ENCODE measurements around the gene TBC1D1. TPM values are rescaled to one million over a fixed set of nuclear protein-coding genes. Genes with fewer than 3 reads are reported as not detected.

Gene TBC1D1
- total RNA-seq, 4 donors from 2014 or later = 122 to 258 (median 139) TPM

GRCh38 chr4:38130884-38131283 is 240.0 kb downstream of the TBC1D1 start:
- in situ Hi-C loops (cut with MboI; ENCODE audit: low pct_ligation_motif_present in 1 of 4, low pct_unique_long_range_greater_than_20kb in 1 of 4, low sequenced_read_pairs in 3 of 4) (no loop called here), intact Hi-C loops (cut with DNase I; ENCODE audit: low total_unique reads) (no loop called here)
- H3K4me3 ChIP-seq = no peak overlapping the region
- no peaks in the 10 kb centered on the region for H3K9me3 ChIP-seq
- no peaks in the 10 kb centered on the region for H3K27me3 ChIP-seq
- WGBS, 2 donors (ENCODE audit: low coverage in 1 of 2) = 50 to 83% methylated on average over 2 to 3 of the region's 3 CpGs
- H3K27ac ChIP-seq = peak overlapping the region; percentile 80 to 86 (median 84)
- no peaks in the 10 kb centered on the region for H3K36me3 ChIP-seq
- peaks cover 40 to 68% (median 56%) of the 10 kb centered on the region in 4 donors for H3K4me1 ChIP-seq
- TF ChIP-seq EP300 (IDR thresholded peaks at IDR 0.05; ENCODE audit: low read depth) (no peak), POLR2A (IDR thresholded peaks at IDR 0.05) (no peak), CTCF (IDR thresholded peaks at IDR 0.05) (no peak), POLR2AphosphoS5 (IDR thresholded peaks at IDR 0.05) (no peak)
- no peak for DNase-seq

- peak; percentile 23 for DNase-seq
- Histone ChIP-seq H3K9me3 (no peaks in the 10 kb centered on the region), H3K36me3 (no peaks in the 10 kb centered on the region), H3K27ac (peak overlapping the region; percentile 80 to 86 (median 84)), H3K4me3 (no peak overlapping the region), H3K27me3 (no peaks in the 10 kb centered on the region), H3K4me1 (peaks cover 40 to 68% (median 56%) of the 10 kb centered on the region in 4 donors)
- 60 to 63% methylated on average over 3 to 12 of the region's 12 CpGs for WGBS, 2 donors (ENCODE audit: low coverage in 1 of 2)
- in situ Hi-C loops (cut with MboI; ENCODE audit: low pct_ligation_motif_present in 1 of 4, low pct_unique_long_range_greater_than_20kb in 1 of 4, low sequenced_read_pairs in 3 of 4) (no loop called here), intact Hi-C loops (cut with DNase I; ENCODE audit: low total_unique reads) (no loop called here)
- TF ChIP-seq POLR2A (IDR thresholded peaks at IDR 0.05) (no peak), EP300 (IDR thresholded peaks at IDR 0.05; ENCODE audit: low read depth) (no peak), POLR2AphosphoS5 (IDR thresholded peaks at IDR 0.05) (no peak), CTCF (IDR thresholded peaks at IDR 0.05) (no peak)
Measured at GRCh38 chr4:38131371-38132091, 240.6 kb downstream of the TBC1D1 start.

DNA sequence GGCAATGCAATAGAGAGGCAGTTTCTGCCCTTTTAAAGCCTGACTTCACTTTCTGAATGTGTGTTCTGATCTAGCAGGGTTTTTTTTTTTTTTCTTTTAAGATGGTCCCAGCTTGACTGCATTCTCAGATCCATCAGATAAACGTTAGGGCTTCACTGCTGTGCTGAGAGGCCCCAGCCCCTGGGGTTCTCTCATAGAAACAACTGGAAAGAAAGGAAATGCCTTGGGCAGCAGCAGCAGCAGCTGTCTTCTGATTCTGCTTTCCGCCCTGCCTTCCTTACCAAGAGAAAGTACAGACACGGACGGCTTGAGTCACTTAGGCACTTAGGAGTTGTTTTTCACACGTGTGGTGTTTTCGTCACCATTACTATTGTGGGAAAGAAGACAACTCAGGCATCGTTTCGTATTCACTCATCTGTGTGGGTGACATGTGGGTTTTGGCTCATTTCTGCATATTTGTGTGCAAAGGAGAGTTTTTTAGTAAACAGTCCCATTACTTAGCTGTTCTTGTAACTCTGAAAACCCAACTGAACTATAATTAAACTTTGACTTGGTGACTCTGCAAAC is 241.3 kb downstream of the TBC1D1 start:
- in situ Hi-C loops (cut with MboI; ENCODE audit: low pct_ligation_motif_present in 1 of 4, low pct_unique_long_range_greater_than_20kb in 1 of 4, low sequenced_read_pairs in 3 of 4) = no loop called here

More for the DNA sequence above, 241.3 kb downstream of the TBC1D1 start:
- Histone ChIP-seq H3K9me3 (no peaks in the 10 kb centered on the region), H3K27ac (peak overlapping the region; percentile 80 to 86 (median 84)), H3K4me1 (peaks cover 40 to 68% (median 56%) of the 10 kb centered on the region in 4 donors), H3K27me3 (no peaks in the 10 kb centered on the region), H3K36me3 (peaks cover 0 to 2% (median 0%) of the 10 kb centered on the region in 4 donors), H3K4me3 (no peak overlapping the region)
- 0 to 6% methylated on average over 1 to 8 of the region's 8 CpGs for WGBS, 2 donors (ENCODE audit: low coverage in 1 of 2)
- peak; percentile 59 for DNase-seq
- TF ChIP-seq POLR2A (IDR thresholded peaks at IDR 0.05) = peak; percentile 20
- no peak for TF ChIP-seq EP300 (IDR thresholded peaks at IDR 0.05; ENCODE audit: low read depth)
- no peak for TF ChIP-seq CTCF (IDR thresholded peaks at IDR 0.05)
- peak; percentile 78 to 82 (median 79) for TF ChIP-seq POLR2AphosphoS5 (IDR thresholded peaks at IDR 0.05)
- intact Hi-C loops (cut with DNase I; ENCODE audit: low total_unique reads) = no loop called here

All from transverse colon (tissue), 4 donors.